K562 (cell line): ENCODE results near the gene PCDH19. TPM values are rescaled to one million over a fixed set of nuclear protein-coding genes. Genes with fewer than 3 reads are reported as not detected.

Experiments used
- ATAC-seq: fragments of 200-7000 bp; cut with Tn5 transposase; 3 replicates; pipeline ENCODE4 v1.9.1; 2020; ENCODE audit warnings: moderate library complexity
- BruUV-seq: library from RNA; stranded (reverse); fragments of 400-500 nt; replicated peaks from 2 replicates; lab custom pipeline; 2021; lab: Mats Ljungman, UMichigan
- CTCF ChIA-PET: fragments of 300-600 bp; formaldehyde crosslinking; extraction: SDS; loops from one replicate; lab custom pipeline; 2021; ENCODE audit warnings: low intra/inter-chr PET ratio; lab: Yijun Ruan, JAX
- POLR2A ChIA-PET: fragments of 300-600, 350-650 bp; sonication (Branson Sonifier 250); formaldehyde crosslinking; extraction: SDS; loops from one replicate; lab custom pipeline; 2021; ENCODE audit warnings: antibody characterized with exemption, inconsistent platforms; lab: Yijun Ruan, JAX
- DNase-seq, 4 experiments: peaks; one replicate each; pipeline versions ENCODE4 v3.0.0 to v3.0.0-alpha.2; 2011 to 2018; ENCODE audit warnings: low spot score in 3 of 4, mixed read lengths in 3 of 4; ENCODE audit errors: extremely low read depth in 1 of 4
- FAIRE-seq: peaks from 2 replicates; lab custom pipeline; 2011; peaks lifted over from hg19 to GRCh38; lab: Jason Lieb, UNC
- H2AFZ ChIP-seq: 2 replicates; pipeline ENCODE4 v1.6.0; 2011; ENCODE audit warnings: low read depth, low read length, control low read depth, inconsistent platforms
- H3K27ac ChIP-seq: fragments of 200-600 bp; 3 replicates; pipeline ENCODE4 v1.8.0; 2011; ENCODE audit warnings: low read depth, mild to moderate bottlenecking, control low read depth, inconsistent platforms, low read length, moderate library complexity, mixed read lengths; ENCODE audit errors: extremely low read depth
- H3K27me3 ChIP-seq, 2 experiments: fragments of 300-600 bp in 1 of 2; 2 replicates in 1 of 2; 3 replicates in 1 of 2; pipeline versions ENCODE4 v1.6.0 to v1.8.0; 2011; ENCODE audit warnings: inconsistent platforms in 2 of 2, low read length in 2 of 2, mild to moderate bottlenecking in 1 of 2, mixed read lengths in 1 of 2, moderate library complexity in 1 of 2; ENCODE audit not compliant: control insufficient read depth in 2 of 2, insufficient read depth in 2 of 2
- H3K36me3 ChIP-seq: fragments of 300-600 bp; 3 replicates; pipeline ENCODE4 v1.8.0; 2011; ENCODE audit warnings: mild to moderate bottlenecking, low read length, inconsistent platforms; ENCODE audit not compliant: control insufficient read depth, insufficient read depth
- H3K4me1 ChIP-seq, 2 experiments: fragments of 200-600 bp in 1 of 2; replicated peaks in 1 of 2; 2 replicates in 1 of 2; 3 replicates in 1 of 2; pipeline versions ENCODE4 v1.5.1 to v1.8.0; 2011; ENCODE audit warnings: inconsistent platforms in 2 of 2, low read length in 2 of 2, mild to moderate bottlenecking in 1 of 2, mixed read lengths in 1 of 2, moderate library complexity in 1 of 2; ENCODE audit not compliant: control insufficient read depth in 2 of 2, insufficient read depth in 2 of 2
- H3K4me2 ChIP-seq: 2 replicates; pipeline ENCODE4 v1.6.1; 2011; ENCODE audit warnings: low read length, control low read depth, inconsistent platforms, mixed read lengths; ENCODE audit not compliant: insufficient read depth
- H3K4me3 ChIP-seq: fragments of 200-600 bp; sonication (generic), shearing (Covaris generic); 2 replicates; pipeline ENCODE4 v1.5.1; 2016; ENCODE audit warnings: control low read depth, inconsistent platforms
- H3K79me2 ChIP-seq: fragments of 200-600 bp; 3 replicates; pipeline ENCODE4 v1.8.0; 2011; ENCODE audit warnings: low read length, inconsistent platforms; ENCODE audit not compliant: control insufficient read depth, insufficient read depth
- H3K9ac ChIP-seq, 2 experiments: 2 replicates each; pipeline versions ENCODE4 v1.6.0 to v1.6.1; 2011; ENCODE audit warnings: low read depth in 2 of 2, low read length in 2 of 2, control low read depth in 1 of 2, inconsistent platforms in 1 of 2, mild to moderate bottlenecking in 1 of 2, mixed read lengths in 1 of 2; ENCODE audit not compliant: insufficient read depth in 1 of 2
- H3K9me1 ChIP-seq: one replicate; pipeline ENCODE4 v1.6.0; 2011; ENCODE audit warnings: inconsistent platforms, mild to moderate bottlenecking, low read length, moderate library complexity; ENCODE audit not compliant: control insufficient read depth, insufficient read depth
- H3K9me3 ChIP-seq: replicated peaks from 2 replicates; pipeline ENCODE4 v1.5.1; 2011; ENCODE audit warnings: low read depth, low read length, inconsistent platforms; ENCODE audit not compliant: control insufficient read depth, insufficient read depth
- H4K20me1 ChIP-seq: replicated peaks from 2 replicates; pipeline ENCODE4 v1.6.1; 2011; ENCODE audit warnings: low read length, inconsistent platforms, mixed read lengths; ENCODE audit not compliant: control insufficient read depth, insufficient read depth
- NFIX ChIP-seq: fragments of 250-450 bp; sonication (Bioruptor Pico); IDR thresholded peaks from 2 replicates; pipeline ENCODE4 v1.4.0; 2020; ENCODE audit warnings: low read depth, mild to moderate bottlenecking, moderate library complexity
- OTX1 ChIP-seq: fragments of 450-650 bp; formaldehyde crosslinking; IDR thresholded peaks from 2 replicates; pipeline ENCODE4 v1.4.0; 2022; ENCODE audit warnings: mild to moderate bottlenecking
- PHB2 ChIP-seq: fragments of 450-650 bp; IDR thresholded peaks from 2 replicates; pipeline ENCODE4 v1.6.1; 2017; ENCODE audit warnings: low read depth
- RFX5 ChIP-seq: IDR thresholded peaks from 2 replicates; pipeline ENCODE4 v1.6.1; 2011; ENCODE audit warnings: low read depth, mild to moderate bottlenecking, improper control_type of control experiment, low read length
- XRCC4 ChIP-seq: IDR thresholded peaks from one replicate; pipeline ENCODE4 v1.6.1; 2011; ENCODE audit not compliant: insufficient read depth, insufficient read length; ENCODE audit errors: extremely low read depth
- YBX1 ChIP-seq: fragments of 450-650 bp; IDR thresholded peaks from 2 replicates; pipeline ENCODE4 v1.7.1; 2016; ENCODE audit warnings: mild to moderate bottlenecking
- YY1 ChIP-seq, 3 experiments: IDR thresholded peaks; 2 replicates each; pipeline ENCODE4 v1.6.1; 2011; ENCODE audit warnings: low read length in 2 of 3, mild to moderate bottlenecking in 2 of 3, moderate library complexity in 2 of 3, borderline replicate concordance in 1 of 3, control low read depth in 1 of 3, low read depth in 1 of 3; ENCODE audit not compliant: insufficient read depth in 3 of 3, insufficient replicate concordance in 2 of 3, control insufficient read depth in 1 of 3, insufficient read length in 1 of 3; ENCODE audit errors: extremely low read depth in 1 of 3
- ZNF140 ChIP-seq: fragments of 250-450 bp; sonication (Bioruptor Pico); IDR thresholded peaks from 2 replicates; pipeline ENCODE4 v1.8.0; 2021; ENCODE audit warnings: moderate library complexity, mild to moderate bottlenecking, inconsistent platforms
- ZNF354B ChIP-seq: fragments of 250-450 bp; sonication (Bioruptor Pico); IDR thresholded peaks from 2 replicates; pipeline ENCODE4 v1.4.0; 2020
- ZNF584 ChIP-seq: fragments of 200-800 bp; sonication (Bioruptor generic); IDR thresholded peaks from 2 replicates; pipeline ENCODE4 v1.6.1; 2016; ENCODE audit warnings: low read depth, mild to moderate bottlenecking, missing genetic modification characterization, missing compliant biosample characterization
- ZNF717 ChIP-seq: fragments of 250-450 bp; sonication (Bioruptor Pico); IDR thresholded peaks from 2 replicates; pipeline ENCODE4 v1.5.0; 2021
- WGBS: fragments of 100-300 bp; shearing (Covaris generic); methylation state at CpG from one replicate; pipeline ENCODE4 v1.1.6; 2016; ENCODE audit warnings: low coverage, mixed read lengths; ENCODE audit not compliant: insufficient coverage; ENCODE audit errors: missing lambda C conversion rate; 5-methylcytosine and 5-hydroxymethylcytosine counted together
- in situ Hi-C: fragments of 300-500 bp; cut with MboI; formaldehyde crosslinking; loops from 4 replicates; pipeline ENCODE4 v1.15.0; 2018; ENCODE audit warnings: inconsistent platforms, mixed read lengths
- intact Hi-C: fragments of 100-400 bp; cut with micrococcal nuclease; formaldehyde crosslinking; loops from 2 replicates; pipeline ENCODE4 v1.14.2; 2022
- polyA plus RNA-seq, 8 experiments: library from polyadenylated mRNA; depleted of rRNA in 4 of 8; stranded (reverse) in 5 of 8; unstranded in 3 of 8; fragments of >200 nt; fragmentation: Nextera tagmentation in 2 of 8; fragmentation: Illumina TruSeq in 1 of 8; extraction: Ambion mirVana in 2 of 8; extraction: Trizol in 1 of 8; gene quantifications; 2 replicates each; pipeline versions ENCODE4 v1.2.1 to v1.2.3, GENCODE V29; 2011 to 2014; ENCODE audit warnings: inconsistent platforms in 1 of 8, missing spikeins in 1 of 8
- total RNA-seq, 7 experiments: library from RNA; depleted of rRNA in 6 of 7; stranded (reverse); fragments of >200 nt in 6 of 7; fragmentation: Illumina TruSeq in 2 of 7; extraction: Trizol in 2 of 7; gene quantifications; 2 replicates each; pipeline versions ENCODE4 v1.2.1 to v1.2.3, GENCODE V29; 2011 to 2021; ENCODE audit warnings: low replicate concordance in 1 of 7
- TF ChIP-seq, protein P1 (sequence below): fragments of 450-650 bp; formaldehyde crosslinking; IDR thresholded peaks from 2 replicates; pipeline ENCODE4 v1.4.0; 2020; ENCODE audit warnings: mild to moderate bottlenecking
- TF ChIP-seq, protein P2 (sequence below): fragments of 250-450 bp; sonication (Bioruptor Pico); IDR thresholded peaks from 2 replicates; pipeline ENCODE4 v1.8.0; 2021; ENCODE audit warnings: borderline replicate concordance, mild to moderate bottlenecking, moderate library complexity; ENCODE audit not compliant: poor library complexity, severe bottlenecking
- TF ChIP-seq, protein P3 (sequence below): fragments of 450-650 bp; formaldehyde crosslinking; IDR thresholded peaks from 2 replicates; pipeline ENCODE4 v1.4.0; 2020; ENCODE audit warnings: mild to moderate bottlenecking, moderate library complexity
- TF ChIP-seq, protein P4 (sequence below): fragments of 250-450 bp; sonication (Bioruptor Pico); IDR thresholded peaks from 2 replicates; pipeline ENCODE4 v1.8.0; 2022; ENCODE audit warnings: inconsistent platforms
- TF ChIP-seq, protein P5 (sequence below): fragments of 450-650 bp; IDR thresholded peaks from 2 replicates; pipeline ENCODE4 v1.6.1; 2016; ENCODE audit warnings: mild to moderate bottlenecking

The PCDH19 gene
- total and polyA plus RNA-seq, 9 of the 15 experiments (the other 6 are each of a cell fraction or from before 2014, with no cell fraction given), result not detected

DNA sequence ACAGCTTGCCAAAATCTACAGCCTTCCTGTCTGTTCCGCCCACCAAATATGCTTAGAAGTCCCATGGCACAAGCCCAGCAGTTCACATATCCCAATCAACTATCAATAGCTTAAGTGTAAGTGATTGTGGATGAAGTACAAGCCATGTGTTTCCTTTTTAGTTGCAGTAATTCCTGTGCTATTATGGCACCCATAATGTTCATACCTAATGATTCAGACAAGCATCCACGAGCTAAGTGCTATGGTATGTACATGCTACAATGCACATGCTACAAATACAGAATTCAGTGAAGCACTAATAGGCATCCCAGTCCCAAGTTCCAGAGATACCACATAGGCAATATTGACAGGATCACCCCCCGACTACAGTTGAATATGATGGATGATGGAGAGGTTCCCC lies 94.5 kb downstream of the PCDH19 start:
- Histone ChIP-seq H3K79me2 (no peaks in the 10 kb centered on the region), H3K27me3 (no peaks in the 10 kb centered on the region), H3K4me2 (no peak overlapping the region), H3K9ac (no peak overlapping the region), H3K9me3 (no peaks in the 10 kb centered on the region), H3K4me1 (no peaks in the 10 kb centered on the region), H4K20me1 (no peaks in the 10 kb centered on the region), H3K4me3 (no peak overlapping the region), H2AFZ (no peak overlapping the region), H3K9me1 (no peaks in the 10 kb centered on the region), H3K27ac (no peak overlapping the region), H3K36me3 (no peaks in the 10 kb centered on the region)
- 0% methylated on average over 3 of the region's 3 CpGs for WGBS
- FAIRE-seq, result no peak
- ATAC-seq, result no peak
- intact Hi-C loops, result no loop called here
- POLR2A ChIA-PET, result no interaction called here
- DNase-seq, result no peak
- in situ Hi-C loops, result no loop called here
- CTCF ChIA-PET, result no interaction called here
- BruUV-seq, result no TSS peak
- TF ChIP-seq, protein P1, sequence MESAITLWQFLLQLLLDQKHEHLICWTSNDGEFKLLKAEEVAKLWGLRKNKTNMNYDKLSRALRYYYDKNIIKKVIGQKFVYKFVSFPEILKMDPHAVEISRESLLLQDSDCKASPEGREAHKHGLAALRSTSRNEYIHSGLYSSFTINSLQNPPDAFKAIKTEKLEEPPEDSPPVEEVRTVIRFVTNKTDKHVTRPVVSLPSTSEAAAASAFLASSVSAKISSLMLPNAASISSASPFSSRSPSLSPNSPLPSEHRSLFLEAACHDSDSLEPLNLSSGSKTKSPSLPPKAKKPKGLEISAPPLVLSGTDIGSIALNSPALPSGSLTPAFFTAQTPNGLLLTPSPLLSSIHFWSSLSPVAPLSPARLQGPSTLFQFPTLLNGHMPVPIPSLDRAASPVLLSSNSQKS (CRISPR knock-in tag), result no peak
- TF ChIP-seq, protein P2, sequence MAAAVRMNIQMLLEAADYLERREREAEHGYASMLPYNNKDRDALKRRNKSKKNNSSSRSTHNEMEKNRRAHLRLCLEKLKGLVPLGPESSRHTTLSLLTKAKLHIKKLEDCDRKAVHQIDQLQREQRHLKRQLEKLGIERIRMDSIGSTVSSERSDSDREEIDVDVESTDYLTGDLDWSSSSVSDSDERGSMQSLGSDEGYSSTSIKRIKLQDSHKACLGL (CRISPR knock-in tag), result no peak
- no peak for TF ChIP-seq ZNF584 (CRISPR knock-in tag)
- TF ChIP-seq PHB2, result no peak
- TF ChIP-seq YY1 (IDR thresholded peaks at IDR 0.05; ENCODE audit: borderline replicate concordance in 1 of 3, control insufficient read depth in 1 of 3, extremely low read depth in 1 of 3, insufficient read depth in 3 of 3, insufficient read length in 1 of 3, insufficient replicate concordance in 2 of 3, low read depth in 1 of 3, low read length in 2 of 3), result no peak
- no peak for TF ChIP-seq XRCC4
- no peak for TF ChIP-seq ZNF717
- no peak for TF ChIP-seq YBX1
- TF ChIP-seq ZNF140 (CRISPR knock-in tag), result no peak
- no peak for TF ChIP-seq OTX1 (CRISPR knock-in tag)
- TF ChIP-seq, protein P3, sequence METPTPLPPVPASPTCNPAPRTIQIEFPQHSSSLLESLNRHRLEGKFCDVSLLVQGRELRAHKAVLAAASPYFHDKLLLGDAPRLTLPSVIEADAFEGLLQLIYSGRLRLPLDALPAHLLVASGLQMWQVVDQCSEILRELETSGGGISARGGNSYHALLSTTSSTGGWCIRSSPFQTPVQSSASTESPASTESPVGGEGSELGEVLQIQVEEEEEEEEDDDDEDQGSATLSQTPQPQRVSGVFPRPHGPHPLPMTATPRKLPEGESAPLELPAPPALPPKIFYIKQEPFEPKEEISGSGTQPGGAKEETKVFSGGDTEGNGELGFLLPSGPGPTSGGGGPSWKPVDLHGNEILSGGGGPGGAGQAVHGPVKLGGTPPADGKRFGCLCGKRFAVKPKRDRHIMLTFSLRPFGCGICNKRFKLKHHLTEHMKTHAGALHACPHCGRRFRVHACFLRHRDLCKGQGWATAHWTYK (CRISPR knock-in tag), result no peak
- no peak for TF ChIP-seq ZNF354B (CRISPR knock-in tag)
- no peak for TF ChIP-seq NFIX (CRISPR knock-in tag)
- TF ChIP-seq, protein P4, sequence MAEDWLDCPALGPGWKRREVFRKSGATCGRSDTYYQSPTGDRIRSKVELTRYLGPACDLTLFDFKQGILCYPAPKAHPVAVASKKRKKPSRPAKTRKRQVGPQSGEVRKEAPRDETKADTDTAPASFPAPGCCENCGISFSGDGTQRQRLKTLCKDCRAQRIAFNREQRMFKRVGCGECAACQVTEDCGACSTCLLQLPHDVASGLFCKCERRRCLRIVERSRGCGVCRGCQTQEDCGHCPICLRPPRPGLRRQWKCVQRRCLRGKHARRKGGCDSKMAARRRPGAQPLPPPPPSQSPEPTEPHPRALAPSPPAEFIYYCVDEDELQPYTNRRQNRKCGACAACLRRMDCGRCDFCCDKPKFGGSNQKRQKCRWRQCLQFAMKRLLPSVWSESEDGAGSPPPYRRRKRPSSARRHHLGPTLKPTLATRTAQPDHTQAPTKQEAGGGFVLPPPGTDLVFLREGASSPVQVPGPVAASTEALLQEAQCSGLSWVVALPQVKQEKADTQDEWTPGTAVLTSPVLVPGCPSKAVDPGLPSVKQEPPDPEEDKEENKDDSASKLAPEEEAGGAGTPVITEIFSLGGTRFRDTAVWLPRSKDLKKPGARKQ (CRISPR knock-in tag), result no peak
- TF ChIP-seq, protein P5, sequence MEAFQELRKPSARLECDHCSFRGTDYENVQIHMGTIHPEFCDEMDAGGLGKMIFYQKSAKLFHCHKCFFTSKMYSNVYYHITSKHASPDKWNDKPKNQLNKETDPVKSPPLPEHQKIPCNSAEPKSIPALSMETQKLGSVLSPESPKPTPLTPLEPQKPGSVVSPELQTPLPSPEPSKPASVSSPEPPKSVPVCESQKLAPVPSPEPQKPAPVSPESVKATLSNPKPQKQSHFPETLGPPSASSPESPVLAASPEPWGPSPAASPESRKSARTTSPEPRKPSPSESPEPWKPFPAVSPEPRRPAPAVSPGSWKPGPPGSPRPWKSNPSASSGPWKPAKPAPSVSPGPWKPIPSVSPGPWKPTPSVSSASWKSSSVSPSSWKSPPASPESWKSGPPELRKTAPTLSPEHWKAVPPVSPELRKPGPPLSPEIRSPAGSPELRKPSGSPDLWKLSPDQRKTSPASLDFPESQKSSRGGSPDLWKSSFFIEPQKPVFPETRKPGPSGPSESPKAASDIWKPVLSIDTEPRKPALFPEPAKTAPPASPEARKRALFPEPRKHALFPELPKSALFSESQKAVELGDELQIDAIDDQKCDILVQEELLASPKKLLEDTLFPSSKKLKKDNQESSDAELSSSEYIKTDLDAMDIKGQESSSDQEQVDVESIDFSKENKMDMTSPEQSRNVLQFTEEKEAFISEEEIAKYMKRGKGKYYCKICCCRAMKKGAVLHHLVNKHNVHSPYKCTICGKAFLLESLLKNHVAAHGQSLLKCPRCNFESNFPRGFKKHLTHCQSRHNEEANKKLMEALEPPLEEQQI, result no peak
- no peak for TF ChIP-seq RFX5
